ENCODE results near the gene TMEM54.

Gene TMEM54

GRCh38 chr1:32855861-32856617 is 45.1 kb downstream of the TMEM54 start:
- TF ChIP-seq, protein P1, sequence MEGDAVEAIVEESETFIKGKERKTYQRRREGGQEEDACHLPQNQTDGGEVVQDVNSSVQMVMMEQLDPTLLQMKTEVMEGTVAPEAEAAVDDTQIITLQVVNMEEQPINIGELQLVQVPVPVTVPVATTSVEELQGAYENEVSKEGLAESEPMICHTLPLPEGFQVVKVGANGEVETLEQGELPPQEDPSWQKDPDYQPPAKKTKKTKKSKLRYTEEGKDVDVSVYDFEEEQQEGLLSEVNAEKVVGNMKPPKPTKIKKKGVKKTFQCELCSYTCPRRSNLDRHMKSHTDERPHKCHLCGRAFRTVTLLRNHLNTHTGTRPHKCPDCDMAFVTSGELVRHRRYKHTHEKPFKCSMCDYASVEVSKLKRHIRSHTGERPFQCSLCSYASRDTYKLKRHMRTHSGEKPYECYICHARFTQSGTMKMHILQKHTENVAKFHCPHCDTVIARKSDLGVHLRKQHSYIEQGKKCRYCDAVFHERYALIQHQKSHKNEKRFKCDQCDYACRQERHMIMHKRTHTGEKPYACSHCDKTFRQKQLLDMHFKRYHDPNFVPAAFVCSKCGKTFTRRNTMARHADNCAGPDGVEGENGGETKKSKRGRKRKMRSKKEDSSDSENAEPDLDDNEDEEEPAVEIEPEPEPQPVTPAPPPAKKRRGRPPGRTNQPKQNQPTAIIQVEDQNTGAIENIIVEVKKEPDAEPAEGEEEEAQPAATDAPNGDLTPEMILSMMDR (IDR thresholded peaks at IDR 0.05; ENCODE audit: low read length, missing control alignments) = no peak
- DNase-seq (ENCODE audit: low read depth) = no peak
- no peak overlapping the region for H3K4me3 ChIP-seq (replicated peaks; ENCODE audit: low read depth, low read length)

- no peak for DNase-seq (ENCODE audit: low read depth)
- H3K4me3 ChIP-seq (replicated peaks; ENCODE audit: low read depth, low read length) = no peak overlapping the region
- TF ChIP-seq, protein P1 (IDR thresholded peaks at IDR 0.05; ENCODE audit: low read length, missing control alignments) = no peak
These were observed 52.7 kb downstream of the TMEM54 start for GRCh38 chr1:32848354-32849063.
